RWPE1 (cell line): ENCODE measurements around the gene SKAP2.

ENCODE experiments used
- CTCF ChIA-PET: fragments of 350-600 bp; sonication (Branson Sonifier 250); formaldehyde crosslinking; extraction: SDS; loops from one replicate; lab custom pipeline; 2021; lab: Yijun Ruan, JAX
- POLR2A ChIA-PET: fragments of 400-600 bp; formaldehyde crosslinking; extraction: SDS; loops from one replicate; lab custom pipeline; 2020; ENCODE audit warnings: antibody characterized with exemption; ENCODE audit not compliant: low non-redundant PET; lab: Yijun Ruan, JAX
- DNase-seq: peaks from one replicate; pipeline ENCODE4 v3.0.0; 2012; ENCODE audit warnings: low spot score
- H3K27ac ChIP-seq: fragments of 450-650 bp; 2 replicates; pipeline ENCODE4 v1.5.1; 2017
- TF ChIP-seq, protein P1 (sequence below): fragments of 450-650 bp; conservative IDR thresholded peaks from 2 replicates; pipeline ENCODE4 v1.5.1; 2017; ENCODE audit warnings: low read depth, mild to moderate bottlenecking

SKAP2 gene

GRCh38 chr7:26865094-26865388 lies 651 bp upstream of the SKAP2 start:
- peak overlapping the region; percentile 96 for H3K27ac ChIP-seq
- no peak for DNase-seq
- TF ChIP-seq, protein P1, sequence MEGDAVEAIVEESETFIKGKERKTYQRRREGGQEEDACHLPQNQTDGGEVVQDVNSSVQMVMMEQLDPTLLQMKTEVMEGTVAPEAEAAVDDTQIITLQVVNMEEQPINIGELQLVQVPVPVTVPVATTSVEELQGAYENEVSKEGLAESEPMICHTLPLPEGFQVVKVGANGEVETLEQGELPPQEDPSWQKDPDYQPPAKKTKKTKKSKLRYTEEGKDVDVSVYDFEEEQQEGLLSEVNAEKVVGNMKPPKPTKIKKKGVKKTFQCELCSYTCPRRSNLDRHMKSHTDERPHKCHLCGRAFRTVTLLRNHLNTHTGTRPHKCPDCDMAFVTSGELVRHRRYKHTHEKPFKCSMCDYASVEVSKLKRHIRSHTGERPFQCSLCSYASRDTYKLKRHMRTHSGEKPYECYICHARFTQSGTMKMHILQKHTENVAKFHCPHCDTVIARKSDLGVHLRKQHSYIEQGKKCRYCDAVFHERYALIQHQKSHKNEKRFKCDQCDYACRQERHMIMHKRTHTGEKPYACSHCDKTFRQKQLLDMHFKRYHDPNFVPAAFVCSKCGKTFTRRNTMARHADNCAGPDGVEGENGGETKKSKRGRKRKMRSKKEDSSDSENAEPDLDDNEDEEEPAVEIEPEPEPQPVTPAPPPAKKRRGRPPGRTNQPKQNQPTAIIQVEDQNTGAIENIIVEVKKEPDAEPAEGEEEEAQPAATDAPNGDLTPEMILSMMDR: no peak
- ChIA-PET POLR2A (no interaction called here), CTCF (interaction anchor here (0.6 kb wide), 1 partner anchor 285 kb away, joined by 3 read pairs; no protein-coding TSS in a partner anchor)

DNA sequence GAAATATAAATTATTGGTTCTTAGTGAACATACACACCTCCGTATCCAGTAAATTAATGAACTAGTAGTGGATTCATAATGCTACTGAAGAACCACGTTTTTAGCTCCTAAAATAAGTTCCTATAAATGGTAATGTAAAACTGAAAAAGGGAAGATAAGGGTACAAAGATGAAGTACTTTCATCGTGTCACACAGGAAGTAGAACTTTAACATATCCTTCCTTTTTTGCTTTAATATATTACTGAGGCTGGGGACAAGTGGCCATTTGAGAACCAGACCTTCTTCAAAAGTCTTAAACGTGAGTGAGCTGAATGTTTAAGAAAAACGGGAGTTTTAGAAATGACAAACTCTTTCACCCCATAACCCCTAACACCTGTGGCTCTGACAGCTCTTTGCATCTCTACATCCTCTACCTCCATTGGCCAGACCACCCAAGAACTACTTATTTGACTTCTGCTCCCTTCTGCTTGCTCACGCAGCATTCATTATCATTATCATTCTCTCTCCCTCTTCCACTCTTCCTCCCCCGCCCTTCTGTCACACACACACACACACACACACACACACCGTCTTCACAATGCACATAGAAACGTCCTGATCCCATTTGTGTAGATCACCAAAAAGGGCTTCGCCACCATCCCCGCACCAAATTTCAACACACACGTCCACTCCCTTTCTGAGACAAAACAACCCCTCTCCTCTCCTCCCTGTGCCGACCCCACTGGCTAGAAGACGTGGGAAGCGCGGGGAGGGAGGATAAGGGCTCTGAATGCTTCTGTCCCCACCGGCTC lies 677 bp downstream of the SKAP2 start:
- DNase-seq: no peak
- H3K27ac ChIP-seq: peak overlapping the region; percentile 96
- ChIA-PET CTCF (interaction anchor here (0.8 kb wide), 1 partner anchor 278 kb away, joined by 3 read pairs; no protein-coding TSS in a partner anchor), POLR2A (interaction anchor here (0.6 kb wide), 2 partner anchors 10 to 82 kb away, joined by 3 to 4 read pairs; no protein-coding TSS in a partner anchor)
- TF ChIP-seq, protein P1: no peak

DNA sequence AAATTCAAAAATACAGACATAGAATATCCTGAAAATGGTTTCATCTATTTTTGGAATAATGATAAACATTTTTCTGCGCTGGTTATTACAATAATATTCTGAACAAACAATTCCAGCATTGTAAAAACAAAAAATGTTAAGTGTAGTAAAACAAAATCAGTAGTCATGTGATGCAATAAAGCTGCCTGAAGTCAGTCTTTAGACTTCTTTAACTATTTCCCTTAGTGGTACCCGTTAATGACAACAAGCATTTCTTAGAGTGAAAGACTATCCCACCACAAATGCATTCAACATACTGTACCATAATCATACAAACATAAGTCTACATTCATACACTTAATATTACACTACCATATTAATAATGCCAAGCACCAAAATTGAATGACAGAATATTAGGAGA lies 1.6 kb downstream of the SKAP2 start:
- TF ChIP-seq, protein P1: no peak
- ChIA-PET POLR2A (no interaction called here), CTCF (interaction anchor here (0.6 to 0.8 kb wide), 3 partner anchors 49 to 279 kb away, joined by 3 read pairs; no protein-coding TSS in a partner anchor)

GRCh38 chr7:26861050-26861449 lies 3.3 kb downstream of the SKAP2 start:
- no peak overlapping the region for H3K27ac ChIP-seq
- ChIA-PET CTCF (interaction anchor here (0.6 to 1.8 kb wide), 2 partner anchors 237 to 280 kb away, joined by 4 to 5 read pairs; no protein-coding TSS in a partner anchor), POLR2A (no interaction called here)
- DNase-seq: no peak
- TF ChIP-seq, protein P1: no peak

More for the DNA sequence above, 1.6 kb downstream of the SKAP2 start:
- H3K27ac ChIP-seq: no peak overlapping the region
- DNase-seq: no peak

DNA sequence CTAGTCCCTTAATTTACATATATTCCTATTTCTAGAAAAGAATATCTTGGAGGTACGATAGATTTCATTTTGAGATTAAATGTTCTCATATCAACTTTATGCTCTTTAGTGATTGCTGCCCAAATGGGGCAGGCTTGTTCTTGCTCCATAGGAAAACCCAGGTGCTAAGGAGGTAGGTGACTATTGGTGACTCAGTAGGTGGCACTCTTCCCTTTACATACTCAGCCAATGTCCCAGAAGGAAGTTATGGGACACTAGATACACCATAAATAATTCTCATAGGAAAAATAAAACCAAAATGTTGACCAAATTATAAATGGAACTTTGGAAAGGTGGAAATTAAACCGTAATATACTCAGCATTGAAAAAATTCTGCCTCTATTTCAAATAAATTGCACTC lies 4.0 kb downstream of the SKAP2 start:
- no peak overlapping the region for H3K27ac ChIP-seq
- no peak for DNase-seq
- ChIA-PET POLR2A (no interaction called here), CTCF (interaction anchor here (0.6 to 1.8 kb wide), 2 partner anchors 238 to 281 kb away, joined by 4 to 5 read pairs; no protein-coding TSS in a partner anchor)
- TF ChIP-seq, protein P1: peak; percentile 57

- ChIA-PET POLR2A (interaction anchor here (0.6 kb wide), 1 partner anchor 281 kb away, joined by 5 read pairs; no protein-coding TSS in a partner anchor), CTCF (interaction anchor here (0.5 to 1.8 kb wide), 6 partner anchors 30 to 457 kb away, joined by 3 to 9 read pairs (median 4); no protein-coding TSS in a partner anchor)
- TF ChIP-seq, protein P1: no peak
- DNase-seq: no peak
- H3K27ac ChIP-seq: no peak overlapping the region
Observed at GRCh38 chr7:26859720-26860119, 4.7 kb downstream of the SKAP2 start.
